C1 segment of cervical spinal cord (tissue), 14 donors: Measurements from ENCODE around the gene LYL1.

ENCODE experiments used
- DNase-seq, 14 donors: peaks; one replicate each; lab custom pipeline; 2025; lab: John Stamatoyannopoulos, UW

Gene LYL1

GRCh38 chr19:13076787-13077186, 25.9 kb downstream of the LYL1 start:
- peak in 5 of 14 donors; percentile 29 to 59 (median 47) for DNase-seq

- DNase-seq, result peak in 1 of 14 donors; percentile 28
Observed at GRCh38 chr19:13076320-13076719, 26.3 kb downstream of the LYL1 start.

GRCh38 chr19:13074378-13074777, 28.3 kb downstream of the LYL1 start:
- no peak for DNase-seq

- no peak for DNase-seq
Observed at GRCh38 chr19:13073263-13073662, 29.4 kb downstream of the LYL1 start.

GRCh38 chr19:13072188-13072908, 30.3 kb downstream of the LYL1 start:
- DNase-seq, result peak in 13 of 14 donors; percentile 58 to 95 (median 84)

GRCh38 chr19:13071444-13072187, 31.0 kb downstream of the LYL1 start:
- DNase-seq, result peak in 1 of 14 donors; percentile 61

- DNase-seq, result peak in 8 of 14 donors; percentile 38 to 87 (median 75)
Observed at GRCh38 chr19:13070425-13071140, 32.1 kb downstream of the LYL1 start.

GRCh38 chr19:13069415-13070359, 33.0 kb downstream of the LYL1 start:
- DNase-seq, result peak in 4 of 14 donors; percentile 34 to 55 (median 44)

GRCh38 chr19:13068085-13068846, 34.4 kb downstream of the LYL1 start:
- DNase-seq, result peak in 8 of 14 donors; percentile 38 to 89 (median 66)

GRCh38 chr19:13066933-13067807, 35.5 kb downstream of the LYL1 start:
- no peak for DNase-seq

GRCh38 chr19:13066226-13066625, 36.4 kb downstream of the LYL1 start:
- DNase-seq, result no peak

GRCh38 chr19:13064092-13064489, 38.6 kb downstream of the LYL1 start:
- peak in 4 of 14 donors; percentile 26 to 75 (median 62) for DNase-seq

- peak in 6 of 14 donors; percentile 33 to 75 (median 64) for DNase-seq
Observed at GRCh38 chr19:13063461-13064091, 39.1 kb downstream of the LYL1 start.

GRCh38 chr19:13062317-13062716, 40.3 kb downstream of the LYL1 start:
- DNase-seq, result no peak

GRCh38 chr19:13060964-13061927, 41.4 kb downstream of the LYL1 start:
- DNase-seq, result peak in 12 of 14 donors; percentile 60 to 87 (median 76)

- DNase-seq, result peak in 5 of 14 donors; percentile 28 to 67 (median 55)
Observed at GRCh38 chr19:13060233-13060963, 42.3 kb downstream of the LYL1 start.
